IPS-20b (cell line): Measurements from ENCODE around the gene RTN4R.

Experiments
- H3K27ac ChIP-seq: one replicate; pipeline ENCODE4 v1.5.1; 2013; ENCODE audit warnings: low read length
- H3K27me3 ChIP-seq: 2 replicates; pipeline ENCODE4 v1.6.1; 2013; ENCODE audit warnings: mild to moderate bottlenecking, low read length, inconsistent platforms; ENCODE audit not compliant: insufficient read depth
- H3K36me3 ChIP-seq: 2 replicates; pipeline ENCODE4 v1.6.1; 2013; ENCODE audit warnings: low read depth, mild to moderate bottlenecking, inconsistent platforms, low read length, moderate library complexity; ENCODE audit not compliant: insufficient read depth
- H3K4me1 ChIP-seq: 2 replicates; pipeline ENCODE4 v1.6.1; 2013; ENCODE audit warnings: mild to moderate bottlenecking, control low read depth, inconsistent platforms, low read length, moderate library complexity; ENCODE audit not compliant: insufficient read depth
- H3K4me3 ChIP-seq: 2 replicates; pipeline ENCODE4 v1.5.1; 2013; ENCODE audit warnings: mild to moderate bottlenecking, low read length, inconsistent platforms
- H3K9ac ChIP-seq: 2 replicates; pipeline ENCODE4 v1.6.1; 2013; ENCODE audit warnings: low read depth, mild to moderate bottlenecking, inconsistent platforms, low read length, moderate library complexity
- H3K9me3 ChIP-seq: 2 replicates; pipeline ENCODE4 v1.6.1; 2013; ENCODE audit warnings: mild to moderate bottlenecking, low read depth, low read length, inconsistent platforms; ENCODE audit not compliant: insufficient read depth

Gene RTN4R

GRCh38 chr22:20224256-20224626 is 43.9 kb downstream of the RTN4R start:
- H3K27me3 ChIP-seq: no peaks in the 10 kb centered on the region
- H3K9ac ChIP-seq: no peak overlapping the region
- no peaks in the 10 kb centered on the region for H3K4me1 ChIP-seq
- no peak overlapping the region for H3K27ac ChIP-seq
- H3K9me3 ChIP-seq: peaks cover 4% of the 10 kb centered on the region; the same call in 1 of the 2 replicates
- no peak overlapping the region for H3K4me3 ChIP-seq
- H3K36me3 ChIP-seq: no peaks in the 10 kb centered on the region

DNA sequence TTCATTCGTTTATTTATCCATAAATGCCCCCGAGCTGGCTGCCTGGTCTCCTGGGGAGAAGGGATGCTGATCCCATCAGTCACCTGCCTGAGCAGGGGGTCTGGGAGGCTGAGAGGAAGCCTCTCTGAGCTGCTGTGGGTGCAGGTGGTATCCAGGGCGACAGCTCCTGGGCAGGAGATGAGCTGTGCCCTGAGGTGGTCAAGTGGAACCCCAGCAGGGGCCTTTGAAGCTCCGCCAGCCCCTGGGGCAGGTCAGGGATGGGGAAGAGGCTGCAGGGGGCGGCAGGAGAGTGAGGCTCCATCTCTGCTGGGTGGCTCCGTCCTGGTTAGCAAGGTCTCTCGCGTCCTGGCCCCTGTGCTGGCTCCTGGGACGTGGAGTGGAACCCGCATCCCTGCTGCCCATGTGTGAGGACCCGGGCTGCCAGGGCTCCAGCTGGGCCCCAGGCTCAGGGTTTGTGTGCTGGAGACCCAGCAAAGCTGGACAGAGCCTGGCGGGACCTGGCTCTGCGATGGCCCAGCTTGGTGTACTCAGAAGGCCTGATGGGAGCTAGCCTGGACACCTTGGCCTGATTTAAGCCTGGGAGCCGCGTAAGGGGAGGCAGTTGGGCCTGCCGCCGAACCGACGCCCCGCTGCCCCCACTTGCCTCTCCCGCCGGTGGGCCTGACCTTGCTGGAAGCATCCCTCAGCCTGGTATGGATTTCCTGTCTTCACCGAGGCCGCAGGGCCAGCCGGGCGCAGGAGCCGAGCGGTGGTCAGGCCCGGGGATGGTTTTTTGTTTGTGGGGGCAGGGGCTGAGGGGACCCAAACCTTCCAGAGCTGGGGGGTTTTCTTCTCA is 44.5 kb downstream of the RTN4R start:
- Histone ChIP-seq H3K9me3 (peaks cover 4% of the 10 kb centered on the region; the same call in 1 of the 2 replicates), H3K27me3 (no peaks in the 10 kb centered on the region), H3K27ac (no peak overlapping the region), H3K9ac (no peak overlapping the region), H3K4me3 (no peak overlapping the region), H3K36me3 (no peaks in the 10 kb centered on the region), H3K4me1 (no peaks in the 10 kb centered on the region)

DNA sequence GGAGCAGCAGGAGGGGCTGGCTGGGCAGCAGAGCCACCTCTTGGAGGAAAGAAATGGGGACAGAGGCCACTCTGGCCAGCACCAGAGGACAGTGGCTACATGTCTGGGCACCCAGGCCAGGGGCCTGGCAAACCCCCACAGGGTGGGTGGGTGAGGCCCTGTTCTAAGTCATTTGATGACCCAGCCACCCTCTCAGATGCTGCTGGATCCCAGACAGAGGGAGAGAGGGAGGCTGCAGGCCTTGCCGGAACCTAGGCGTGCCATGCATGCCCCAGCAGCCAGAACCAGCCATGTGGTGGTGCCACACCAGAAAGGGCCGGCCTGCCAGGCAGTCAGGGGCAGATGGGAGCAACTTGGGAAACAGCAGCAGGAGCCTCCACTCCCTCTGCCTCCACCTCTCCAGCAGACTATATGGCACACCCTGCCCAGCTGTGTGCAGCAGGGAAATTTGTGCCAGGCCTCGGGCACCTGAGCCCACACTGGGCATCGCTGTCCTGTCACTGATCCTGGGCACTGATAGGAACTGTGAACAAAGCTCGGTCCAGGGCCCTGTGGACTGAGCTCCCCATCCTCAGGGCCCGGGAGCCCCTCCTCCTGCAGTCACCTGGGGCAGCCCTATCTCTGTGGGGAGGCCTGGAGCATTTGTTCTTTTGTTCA is 45.2 kb downstream of the RTN4R start:
- Histone ChIP-seq H3K27ac (no peak overlapping the region), H3K9ac (no peak overlapping the region), H3K9me3 (peaks cover 4% of the 10 kb centered on the region; the same call in 1 of the 2 replicates), H3K27me3 (no peaks in the 10 kb centered on the region), H3K4me1 (no peaks in the 10 kb centered on the region), H3K36me3 (no peaks in the 10 kb centered on the region), H3K4me3 (no peak overlapping the region)

- H3K27ac ChIP-seq: no peak overlapping the region
- H3K9me3 ChIP-seq: peaks cover 4% of the 10 kb centered on the region; the same call in 1 of the 2 replicates
- H3K9ac ChIP-seq: no peak overlapping the region
- H3K36me3 ChIP-seq: no peaks in the 10 kb centered on the region
- H3K4me1 ChIP-seq: no peaks in the 10 kb centered on the region
- H3K27me3 ChIP-seq: no peaks in the 10 kb centered on the region
- no peak overlapping the region for H3K4me3 ChIP-seq
Measured at GRCh38 chr22:20221421-20222340, 46.4 kb downstream of the RTN4R start.

DNA sequence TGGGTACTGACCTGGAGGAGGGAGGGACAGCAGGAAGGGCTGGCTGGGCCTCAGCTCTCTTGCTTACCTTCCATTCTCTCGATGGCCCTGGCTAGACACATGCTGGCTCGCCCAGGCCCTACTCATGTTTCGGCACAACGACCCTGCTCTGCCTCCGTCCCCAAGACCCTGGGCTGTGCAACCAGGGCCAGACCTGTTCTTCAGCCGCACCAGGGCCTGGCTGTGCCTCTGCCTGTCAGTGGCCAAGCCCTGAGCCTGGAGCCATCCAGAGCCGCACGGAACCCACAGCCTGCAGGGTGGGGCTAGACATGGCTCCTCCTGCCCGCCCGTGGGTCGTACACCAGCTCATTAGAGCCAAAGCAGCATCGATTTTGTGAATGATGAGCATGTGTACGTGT is 47.5 kb downstream of the RTN4R start:
- Histone ChIP-seq H3K9me3 (peaks cover 4% of the 10 kb centered on the region; the same call in 1 of the 2 replicates), H3K27me3 (no peaks in the 10 kb centered on the region), H3K9ac (no peak overlapping the region), H3K27ac (no peak overlapping the region), H3K4me3 (no peak overlapping the region), H3K36me3 (no peaks in the 10 kb centered on the region), H3K4me1 (no peaks in the 10 kb centered on the region)

GRCh38 chr22:20219667-20220628 is 48.2 kb downstream of the RTN4R start:
- H3K9me3 ChIP-seq: peaks cover 1% of the 10 kb centered on the region; the same call in 1 of the 2 replicates
- no peak overlapping the region for H3K4me3 ChIP-seq
- no peak overlapping the region for H3K9ac ChIP-seq
- no peak overlapping the region for H3K27ac ChIP-seq
- no peaks in the 10 kb centered on the region for H3K36me3 ChIP-seq
- no peaks in the 10 kb centered on the region for H3K4me1 ChIP-seq
- no peaks in the 10 kb centered on the region for H3K27me3 ChIP-seq

- no peaks in the 10 kb centered on the region for H3K9me3 ChIP-seq
- H3K27me3 ChIP-seq: no peaks in the 10 kb centered on the region
- H3K36me3 ChIP-seq: no peaks in the 10 kb centered on the region
- no peak overlapping the region for H3K9ac ChIP-seq
- no peak overlapping the region for H3K4me3 ChIP-seq
- no peaks in the 10 kb centered on the region for H3K4me1 ChIP-seq
- H3K27ac ChIP-seq: no peak overlapping the region
Measured at GRCh38 chr22:20218987-20219386, 49.1 kb downstream of the RTN4R start.

GRCh38 chr22:20218326-20218872 is 49.7 kb downstream of the RTN4R start:
- Histone ChIP-seq H3K9ac (no peak overlapping the region), H3K27ac (no peak overlapping the region), H3K4me1 (no peaks in the 10 kb centered on the region), H3K36me3 (no peaks in the 10 kb centered on the region), H3K27me3 (no peaks in the 10 kb centered on the region), H3K4me3 (no peak overlapping the region), H3K9me3 (no peaks in the 10 kb centered on the region)

DNA sequence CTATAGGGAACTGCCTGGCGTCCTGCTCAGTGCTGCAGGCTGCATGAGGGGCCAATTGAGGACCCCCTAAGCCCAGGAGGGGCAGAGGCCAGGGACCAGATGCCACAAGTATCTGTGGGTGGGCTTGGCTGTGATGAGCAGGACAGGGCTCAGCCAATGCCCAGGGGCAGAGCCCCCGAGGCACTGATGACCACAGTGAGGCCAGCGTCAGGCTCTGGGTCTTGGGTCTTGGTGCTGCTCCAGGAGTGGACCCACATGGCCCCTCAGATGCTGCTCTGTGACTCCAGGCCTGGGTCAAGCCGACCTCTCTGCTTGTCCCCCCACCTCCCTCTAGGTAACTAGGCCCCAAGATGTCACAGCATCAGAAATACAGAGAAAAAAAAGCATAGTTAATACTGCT is 50.6 kb downstream of the RTN4R start:
- H3K27me3 ChIP-seq: no peaks in the 10 kb centered on the region
- no peaks in the 10 kb centered on the region for H3K4me1 ChIP-seq
- no peak overlapping the region for H3K9ac ChIP-seq
- no peaks in the 10 kb centered on the region for H3K9me3 ChIP-seq
- H3K27ac ChIP-seq: no peak overlapping the region
- no peak overlapping the region for H3K4me3 ChIP-seq
- H3K36me3 ChIP-seq: no peaks in the 10 kb centered on the region

GRCh38 chr22:20216863-20217499 is 51.1 kb downstream of the RTN4R start:
- Histone ChIP-seq H3K36me3 (no peaks in the 10 kb centered on the region), H3K4me1 (no peaks in the 10 kb centered on the region), H3K4me3 (no peak overlapping the region), H3K27ac (no peak overlapping the region), H3K9me3 (no peaks in the 10 kb centered on the region), H3K9ac (no peak overlapping the region), H3K27me3 (no peaks in the 10 kb centered on the region)
